Loucy (cell line): ENCODE data around the gene COL25A1.

Source experiments
- EZH2phosphoT487 ChIP-seq: fragments of 200-600 bp; IDR thresholded peaks from 2 replicates; pipeline ENCODE4 v1.6.1; 2018; ENCODE audit warnings: antibody characterized with exemption, mild to moderate bottlenecking, moderate library complexity, borderline replicate concordance
- TF ChIP-seq, protein P1 (sequence below): fragments of 200-600 bp; sonication (generic); conservative IDR thresholded peaks from 2 replicates; pipeline ENCODE4 v1.5.1; 2014; ENCODE audit warnings: mild to moderate bottlenecking, antibody characterized with exemption, low read length

DNA sequence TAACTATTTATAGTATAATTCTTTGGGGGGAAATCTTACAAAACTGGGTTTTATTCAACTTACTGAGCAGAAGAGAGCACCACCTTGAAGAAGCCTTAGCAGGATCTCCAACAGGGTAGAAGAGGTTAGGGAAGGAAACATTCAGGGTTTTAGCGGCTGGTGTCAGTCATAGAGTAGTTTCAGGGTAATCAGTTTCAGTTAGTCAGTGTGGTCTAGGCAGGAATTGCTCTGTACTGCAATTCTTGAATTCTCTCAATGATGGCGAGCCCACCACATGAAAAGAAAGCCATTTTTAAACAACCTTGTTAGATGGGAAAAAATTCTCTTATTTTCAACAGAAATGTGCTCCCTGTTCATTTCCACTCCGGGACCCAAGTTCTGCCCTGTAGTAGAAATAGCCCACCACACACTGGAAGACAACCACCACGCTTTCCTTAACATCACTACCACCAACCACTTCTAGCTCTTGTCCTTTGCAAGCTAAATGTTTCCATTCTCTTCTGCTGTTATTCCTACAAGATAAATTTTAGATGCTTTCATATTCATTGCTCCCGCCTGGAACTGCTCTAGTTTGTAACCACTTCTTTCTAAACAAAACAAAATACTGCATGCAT, 25.9 kb downstream of the COL25A1 start:
- no peak for TF ChIP-seq EZH2phosphoT487
- TF ChIP-seq, protein P1, sequence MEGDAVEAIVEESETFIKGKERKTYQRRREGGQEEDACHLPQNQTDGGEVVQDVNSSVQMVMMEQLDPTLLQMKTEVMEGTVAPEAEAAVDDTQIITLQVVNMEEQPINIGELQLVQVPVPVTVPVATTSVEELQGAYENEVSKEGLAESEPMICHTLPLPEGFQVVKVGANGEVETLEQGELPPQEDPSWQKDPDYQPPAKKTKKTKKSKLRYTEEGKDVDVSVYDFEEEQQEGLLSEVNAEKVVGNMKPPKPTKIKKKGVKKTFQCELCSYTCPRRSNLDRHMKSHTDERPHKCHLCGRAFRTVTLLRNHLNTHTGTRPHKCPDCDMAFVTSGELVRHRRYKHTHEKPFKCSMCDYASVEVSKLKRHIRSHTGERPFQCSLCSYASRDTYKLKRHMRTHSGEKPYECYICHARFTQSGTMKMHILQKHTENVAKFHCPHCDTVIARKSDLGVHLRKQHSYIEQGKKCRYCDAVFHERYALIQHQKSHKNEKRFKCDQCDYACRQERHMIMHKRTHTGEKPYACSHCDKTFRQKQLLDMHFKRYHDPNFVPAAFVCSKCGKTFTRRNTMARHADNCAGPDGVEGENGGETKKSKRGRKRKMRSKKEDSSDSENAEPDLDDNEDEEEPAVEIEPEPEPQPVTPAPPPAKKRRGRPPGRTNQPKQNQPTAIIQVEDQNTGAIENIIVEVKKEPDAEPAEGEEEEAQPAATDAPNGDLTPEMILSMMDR, result no peak
